Measurements from ENCODE around the gene SERP2. TPM values are rescaled to one million over a fixed set of nuclear protein-coding genes. Genes with fewer than 3 reads are reported as not detected.

The SERP2 gene
- total and polyA plus RNA-seq, 2 of the 8 experiments (the other 6 are each of a cell fraction or from before 2014, with no cell fraction given) = 2.0 to 2.3 TPM

GRCh38 chr13:44435142-44435918, 61.7 kb downstream of the SERP2 start:
- H4K8ac ChIP-seq (ENCODE audit: extremely low read depth, insufficient read depth, low read length) = peak overlapping the region; percentile 99
- peak overlapping the region; percentile 61 for H3K56ac ChIP-seq (replicated peaks; ENCODE audit: insufficient read length, low read depth, low read length)
- FAIRE-seq = peak; percentile 84
- H2AK5ac ChIP-seq (ENCODE audit: low read depth, low read length) = peak overlapping the region; percentile 96; the same call in 1 of the 2 replicates
- peaks cover 0 to 9% of the 10 kb centered on the region in 2 experiments for H4K20me1 ChIP-seq (replicated peaks in 1 of 2; ENCODE audit: control insufficient read depth in 1 of 2, insufficient read depth in 2 of 2, low read length in 2 of 2)
- peak overlapping the region; percentile 41 for H4K91ac ChIP-seq (replicated peaks; ENCODE audit: insufficient read length, low read length)
- no peak overlapping the region for H2BK15ac ChIP-seq (ENCODE audit: low read length)
- no peak overlapping the region for H2AFZ ChIP-seq (ENCODE audit: low read length)
- peak overlapping the region; percentile 98 for H3K27ac ChIP-seq (ENCODE audit: low read depth, low read length)
- H3K4me1 ChIP-seq (replicated peaks in 1 of 4; ENCODE audit: control insufficient read depth in 3 of 4, insufficient read depth in 4 of 4, low read length in 3 of 4) = peaks cover 0 to 8% (median 5%) of the 10 kb centered on the region in 4 experiments; a peak in 5 of 7 replicates
- H3K79me2 ChIP-seq (ENCODE audit: control insufficient read depth in 1 of 2, insufficient read depth in 2 of 2, low read length in 2 of 2) = peaks cover 0 to 41% of the 10 kb centered on the region in 2 experiments; a peak in 2 of 4 replicates
- H3K4ac ChIP-seq (replicated peaks; ENCODE audit: insufficient read length, low read depth, low read length) = peak overlapping the region; percentile 86
- H3K14ac ChIP-seq (ENCODE audit: insufficient read length) = no peak overlapping the region
- no peak overlapping the region for H2BK120ac ChIP-seq (replicated peaks; ENCODE audit: low read depth, low read length)
- H3K27me3 ChIP-seq (replicated peaks in 1 of 4; ENCODE audit: control insufficient read depth in 3 of 4, extremely low read depth in 1 of 4, insufficient read depth in 3 of 4, low read length in 3 of 4) = no peaks in the 10 kb centered on the region
- H2BK12ac ChIP-seq (ENCODE audit: low read depth, low read length) = peak overlapping the region; percentile 45; the same call in 1 of the 2 replicates
- H3K9ac ChIP-seq (replicated peaks in 1 of 4; ENCODE audit: extremely low read depth in 1 of 4, low read depth in 3 of 4, low read length in 3 of 4) = peak overlapping the region; percentile 96 to 98 (median 98)
- no peak overlapping the region for H3K23ac ChIP-seq (ENCODE audit: insufficient read length)
- peak overlapping the region; percentile 83 for H3K18ac ChIP-seq (ENCODE audit: extremely low read depth, low read length)
- peak overlapping the region; percentile 74 to 80 for H3K4me2 ChIP-seq (ENCODE audit: insufficient read depth in 1 of 2, low read depth in 2 of 2, low read length in 2 of 2)
- DNase-seq (ENCODE audit: low read depth in 1 of 2, low spot score in 2 of 2) = peak; percentile 90 to 98
- WGBS, 2 experiments (ENCODE audit: extremely low coverage in 1 of 2, insufficient coverage in 1 of 2, insufficient read length in 1 of 2, insufficient replicate concordance in 2 of 2, low coverage in 1 of 2, low lambda C conversion rate in 2 of 2, missing lambda C conversion rate in 1 of 2) = 1% methylated on average over 51 of the region's 51 CpGs; no CpG with 5 or more reads in 1 of the 2 experiments
- CTCF ChIA-PET (ENCODE audit: partially characterized antibody) = interaction anchor here (0.7 to 7.5 kb wide), 6 partner anchors 12 to 193 kb away, joined by 3 to 38 read pairs (median 4); no protein-coding TSS in a partner anchor
- H2BK5ac ChIP-seq (ENCODE audit: low read depth, low read length) = peak overlapping the region; percentile 93
- no peaks in the 10 kb centered on the region for H3K79me1 ChIP-seq (ENCODE audit: low read depth, low read length)
- 0 out of 2 replicates have a peak, but pooled peaks cover 2% of the 10 kb centered on the region for H3K23me2 ChIP-seq (ENCODE audit: low read depth, low read length)
- H3K36me3 ChIP-seq (ENCODE audit: control insufficient read depth in 2 of 4, insufficient read depth in 4 of 4, low read length in 3 of 4) = peaks cover 6 to 24% (median 14%) of the 10 kb centered on the region in 4 experiments
- peak overlapping the region; percentile 97 for H4K5ac ChIP-seq (ENCODE audit: insufficient read length, low read depth, low read length)
- no peaks in the 10 kb centered on the region for H3K9me3 ChIP-seq (ENCODE audit: insufficient read depth in 2 of 2, low read depth in 1 of 2, low read length in 1 of 2)
- H3K4me3 ChIP-seq (ENCODE audit: extremely low read depth in 1 of 4, insufficient read depth in 2 of 4, low read depth in 3 of 4, low read length in 4 of 4) = peak overlapping the region; percentile 83 to 97 (median 90)
- no peak overlapping the region for H2BK20ac ChIP-seq (ENCODE audit: low read length)
- POLR2A ChIA-PET (ENCODE audit: partially characterized antibody) = interaction anchor here (0.6 to 10.8 kb wide), 51 partner anchors 8 to 551 kb away, joined by 3 to 125 read pairs (median 4); no protein-coding TSS in a partner anchor
- TF ChIP-seq SP4 (IDR thresholded peaks at IDR 0.05; ENCODE audit: low read length) (0 out of 2 replicates have a peak, but pooled peaks have one; percentile 60), EP300 (IDR thresholded peaks at IDR 0.05; ENCODE audit: borderline replicate concordance in 1 of 2, low read depth in 2 of 2, low read length in 2 of 2) (peak in 1 of 2 experiments; percentile 88; a peak in 1 of 3 replicates), ATF2 (IDR thresholded peaks at IDR 0.05; ENCODE audit: low read length) (peak; percentile 97), CTCF (IDR thresholded peaks at IDR 0.05; ENCODE audit: control extremely low read depth in 1 of 3, insufficient read depth in 1 of 3, low read depth in 1 of 3, low read length in 3 of 3) (no peak)
- TF ChIP-seq, protein P1, sequence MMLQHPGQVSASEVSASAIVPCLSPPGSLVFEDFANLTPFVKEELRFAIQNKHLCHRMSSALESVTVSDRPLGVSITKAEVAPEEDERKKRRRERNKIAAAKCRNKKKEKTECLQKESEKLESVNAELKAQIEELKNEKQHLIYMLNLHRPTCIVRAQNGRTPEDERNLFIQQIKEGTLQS (IDR thresholded peaks at IDR 0.05; ENCODE audit: insufficient read depth, low read depth, low read length) = no peak
